Left renal pelvis (tissue), 4 donors: ENCODE results near the gene DZIP1. TPM values are rescaled to one million over a fixed set of nuclear protein-coding genes. Genes with fewer than 3 reads are reported as not detected.
"Not testable (repeated sequence)": the region's sequence is repeated elsewhere in the genome, so short reads cannot be mapped to it uniquely, and the experiment has no call there.

Source experiments
- DNase-seq, 4 donors: peaks; one replicate each; pipeline ENCODE4 v3.0.0-alpha.2; 2013; ENCODE audit warnings: low read depth in 4 of 4, low spot score in 3 of 4
- polyA plus RNA-seq, 4 donors: library from polyadenylated mRNA; unstranded; fragments of 120-200 nt; gene quantifications; one replicate each; pipeline ENCODE4 v1.2.1, GENCODE V29; 2013; ENCODE audit not compliant: insufficient read length in 4 of 4

Gene DZIP1, protein sequence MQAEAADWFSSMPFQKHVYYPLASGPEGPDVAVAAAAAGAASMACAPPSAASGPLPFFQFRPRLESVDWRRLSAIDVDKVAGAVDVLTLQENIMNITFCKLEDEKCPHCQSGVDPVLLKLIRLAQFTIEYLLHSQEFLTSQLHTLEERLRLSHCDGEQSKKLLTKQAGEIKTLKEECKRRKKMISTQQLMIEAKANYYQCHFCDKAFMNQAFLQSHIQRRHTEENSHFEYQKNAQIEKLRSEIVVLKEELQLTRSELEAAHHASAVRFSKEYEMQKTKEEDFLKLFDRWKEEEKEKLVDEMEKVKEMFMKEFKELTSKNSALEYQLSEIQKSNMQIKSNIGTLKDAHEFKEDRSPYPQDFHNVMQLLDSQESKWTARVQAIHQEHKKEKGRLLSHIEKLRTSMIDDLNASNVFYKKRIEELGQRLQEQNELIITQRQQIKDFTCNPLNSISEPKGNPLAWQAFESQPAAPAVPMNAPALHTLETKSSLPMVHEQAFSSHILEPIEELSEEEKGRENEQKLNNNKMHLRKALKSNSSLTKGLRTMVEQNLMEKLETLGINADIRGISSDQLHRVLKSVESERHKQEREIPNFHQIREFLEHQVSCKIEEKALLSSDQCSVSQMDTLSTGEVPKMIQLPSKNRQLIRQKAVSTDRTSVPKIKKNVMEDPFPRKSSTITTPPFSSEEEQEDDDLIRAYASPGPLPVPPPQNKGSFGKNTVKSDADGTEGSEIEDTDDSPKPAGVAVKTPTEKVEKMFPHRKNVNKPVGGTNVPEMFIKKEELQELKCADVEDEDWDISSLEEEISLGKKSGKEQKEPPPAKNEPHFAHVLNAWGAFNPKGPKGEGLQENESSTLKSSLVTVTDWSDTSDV
- polyA plus RNA-seq = 10 to 100 TPM; 58.9 to 70.9 (median 66.3) TPM

DNA sequence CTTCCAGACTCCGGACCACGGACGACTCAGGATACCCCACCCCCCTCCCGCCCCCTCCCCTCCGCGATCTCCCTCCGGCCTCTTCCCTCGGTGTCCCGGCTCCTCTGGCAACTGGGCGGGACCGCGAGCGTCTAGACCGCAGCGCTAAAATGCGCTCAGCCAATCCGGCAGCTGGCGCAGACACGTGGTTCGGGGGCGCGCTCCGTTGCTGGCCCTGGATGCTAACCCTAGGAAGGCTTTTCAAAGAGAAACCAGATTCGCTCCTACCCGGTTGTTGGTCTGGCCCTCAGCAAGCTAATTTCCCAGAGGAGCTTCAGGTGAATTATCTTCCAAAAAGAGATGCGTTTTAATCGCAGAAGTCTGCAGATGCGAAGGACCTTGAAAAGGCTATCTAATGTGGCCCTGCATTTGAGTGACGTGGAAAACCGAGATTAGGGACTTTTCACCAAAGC, at the start of gene DZIP1:
TSS of gene DZIP1 (minus strand) at position 106 of the 452 bp plus-strand sequence. CDS start 2,677 bp downstream, outside the sequence.
- peak in 3 of 4 donors; percentile 72 to 77 (median 76) for DNase-seq

- not testable (repeated sequence) for DNase-seq
Measured at GRCh38 chr13:95690986-95691385, 46.5 kb upstream of the DZIP1 start.

GRCh38 chr13:95689582-95689926, 45.0 kb upstream of the DZIP1 start:
- DNase-seq = no peak

DNA sequence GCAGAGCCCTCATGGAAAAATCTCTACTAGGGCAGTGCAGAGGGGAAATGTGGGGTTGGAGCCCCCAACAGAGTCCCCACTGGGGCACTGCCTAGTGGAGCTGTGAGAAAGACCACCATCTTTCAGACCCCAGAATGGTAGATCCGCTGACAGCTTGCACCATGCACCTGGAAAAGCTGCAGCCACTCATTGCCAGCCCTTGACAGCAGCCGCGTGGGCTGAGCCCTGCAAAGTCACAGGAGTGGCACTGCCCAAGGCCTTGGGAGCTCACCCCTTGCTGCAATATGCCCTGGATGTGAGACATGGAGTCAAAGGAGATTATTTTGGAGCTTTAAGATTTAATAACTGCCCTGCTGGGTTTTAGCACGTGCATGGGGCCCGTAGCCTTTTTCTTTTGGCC, 40.5 kb upstream of the DZIP1 start:
- not testable (repeated sequence) for DNase-seq

- DNase-seq = no peak
Measured at GRCh38 chr13:95684418-95684817, 39.9 kb upstream of the DZIP1 start.

- DNase-seq = no peak
Measured at GRCh38 chr13:95679722-95680121, 35.2 kb upstream of the DZIP1 start.

- no peak for DNase-seq
Measured at GRCh38 chr13:95678967-95679366, 34.5 kb upstream of the DZIP1 start.

DNA sequence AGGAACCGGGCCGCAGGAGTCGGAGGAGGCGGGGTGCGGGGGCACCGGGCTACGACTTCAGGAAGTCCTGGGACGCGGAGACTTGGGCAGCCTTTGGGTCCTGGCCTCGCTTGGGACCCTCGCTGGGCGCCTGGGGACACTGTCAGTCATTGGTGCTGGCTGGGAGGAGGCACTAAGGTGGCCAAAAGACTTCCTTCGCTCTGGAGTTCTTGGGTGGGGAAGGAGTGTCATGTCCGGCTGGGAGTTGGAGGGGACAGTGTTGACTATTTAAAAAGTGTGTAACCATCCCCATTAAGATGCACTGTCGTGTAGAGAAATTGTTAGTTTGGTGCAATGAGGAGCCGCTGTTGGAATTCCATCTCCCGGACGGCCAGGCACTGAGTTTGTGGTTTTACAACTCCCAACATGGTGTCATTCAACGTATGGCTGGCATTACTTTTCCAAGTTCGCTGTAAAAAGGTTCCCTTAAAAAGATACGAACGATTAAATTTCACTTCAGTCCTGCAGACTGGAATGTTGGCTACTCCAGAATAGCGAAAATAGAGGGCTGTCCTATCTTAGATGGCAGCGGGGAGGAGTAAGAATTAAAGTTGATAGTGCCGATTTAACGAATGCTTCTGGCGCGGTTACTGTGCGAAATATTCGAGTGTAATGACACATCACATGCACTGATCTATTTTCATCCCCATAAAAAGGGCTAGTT, 33.2 kb upstream of the DZIP1 start:
- no peak for DNase-seq

- peak; percentile 91 to 94 (median 92) for DNase-seq
Measured at GRCh38 chr13:95676762-95677563, 32.5 kb upstream of the DZIP1 start, which contains the start of gene DNAJC3. TSS of gene DNAJC3 (plus strand) at chr13:95677139. CDS start at chr13:95677256, 117 bp downstream.

- DNase-seq = peak in 2 of 4 donors; percentile 36 to 50
Measured at GRCh38 chr13:95676105-95676761, 31.7 kb upstream of the DZIP1 start.

- DNase-seq = no peak
Measured at GRCh38 chr13:95671597-95671996, 27.1 kb upstream of the DZIP1 start.

- not testable (repeated sequence) for DNase-seq
Measured at GRCh38 chr13:95667235-95667634, 22.7 kb upstream of the DZIP1 start.

DNA sequence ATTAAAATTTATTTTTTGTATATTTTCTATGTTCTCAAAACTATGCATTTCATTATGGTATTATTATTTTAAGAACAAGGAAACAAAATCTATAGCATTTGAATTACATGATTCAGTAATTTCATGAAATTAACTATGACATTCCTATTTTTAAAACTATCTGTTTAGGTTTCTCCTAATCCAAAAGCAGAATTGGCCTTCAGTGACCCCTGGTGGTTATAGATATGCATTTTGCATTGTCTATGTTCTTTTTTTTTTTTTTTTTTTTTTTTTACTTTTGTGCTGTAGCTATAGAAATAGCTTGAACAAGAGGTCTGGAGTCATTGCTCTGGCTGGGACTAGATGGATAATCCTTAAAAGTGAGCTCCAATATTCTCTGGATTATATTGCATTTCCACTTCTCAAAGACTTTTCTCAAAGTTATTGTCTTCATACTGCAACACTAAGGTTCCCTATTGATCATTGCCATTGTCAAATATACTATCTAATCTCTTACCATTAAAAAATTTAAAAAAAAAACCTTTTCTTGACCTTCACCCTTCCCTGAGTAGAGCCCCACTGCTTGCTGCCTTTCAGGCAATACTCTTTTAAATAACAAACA, 16.6 kb upstream of the DZIP1 start:
- DNase-seq = no peak

DNA sequence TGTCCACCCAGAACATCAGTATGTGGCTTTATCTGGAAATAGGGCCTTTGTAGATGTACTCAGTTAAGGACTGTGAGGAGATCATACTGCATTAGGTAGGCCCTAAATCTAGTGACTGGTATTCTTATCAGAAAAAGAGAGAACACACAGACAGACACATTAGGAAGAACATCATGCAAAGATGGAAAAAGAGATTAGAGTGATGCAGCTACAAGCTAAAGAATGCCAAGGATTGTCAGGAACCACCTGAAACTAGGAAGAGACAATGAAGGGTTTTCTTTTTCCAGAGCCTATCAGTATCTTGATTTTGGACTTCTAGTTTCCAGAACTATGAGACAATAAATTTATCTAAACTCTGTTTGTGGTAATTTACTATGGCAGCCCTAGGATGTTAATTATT, 15.0 kb upstream of the DZIP1 start:
- DNase-seq = no peak

- no peak for DNase-seq
Measured at GRCh38 chr13:95656386-95657015, 12.0 kb upstream of the DZIP1 start.

DNA sequence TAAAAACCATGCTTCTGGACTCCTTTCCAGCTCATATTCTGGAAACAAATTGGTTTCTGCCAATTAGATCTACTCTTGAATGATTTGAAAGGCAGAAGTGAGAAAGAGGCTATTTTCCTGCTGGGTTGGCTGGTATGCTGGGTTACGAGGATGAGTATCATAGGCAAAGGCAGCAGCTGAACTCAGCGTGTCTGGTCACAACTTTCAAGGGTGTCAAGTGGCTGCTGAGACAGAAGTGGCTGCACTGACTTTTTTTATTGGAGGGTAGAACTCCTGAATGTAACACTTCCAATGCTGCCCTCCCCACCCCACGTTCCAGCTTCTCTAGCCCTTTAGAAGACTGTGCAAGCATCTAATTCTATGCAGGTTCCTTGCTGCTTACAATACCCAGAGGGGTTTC, 8.3 kb upstream of the DZIP1 start:
- DNase-seq = no peak

- DNase-seq = no peak
Measured at GRCh38 chr13:95652244-95652764, 7.8 kb upstream of the DZIP1 start.

DNA sequence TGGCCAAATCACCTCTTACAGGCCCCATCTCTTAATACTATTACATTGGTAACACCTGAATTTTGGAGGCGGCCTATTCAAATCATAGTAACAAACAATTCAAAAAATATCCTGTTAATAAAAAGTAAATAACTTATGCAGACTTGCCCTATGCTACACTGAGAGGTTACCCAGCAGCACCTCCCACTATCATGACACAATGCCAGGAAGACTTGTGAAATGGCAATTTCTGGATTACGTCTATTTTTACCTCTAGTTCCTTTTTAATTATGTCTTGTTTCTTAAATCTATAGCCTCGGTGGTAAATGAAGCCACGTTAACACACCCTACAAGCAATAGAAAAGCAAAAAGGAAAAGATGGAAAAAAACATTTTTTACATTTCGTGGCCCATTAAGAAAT, 6.2 kb upstream of the DZIP1 start:
- no peak for DNase-seq
